Activated naive CD4-positive, alpha-beta T cell treated with anti-CD3 and anti-CD28 coated beads for 36 hours (primary cell): ENCODE measurements around the gene PDZD7. TPM values are rescaled to one million over a fixed set of nuclear protein-coding genes. Genes with fewer than 3 reads are reported as not detected.

Source experiments
- CTCF ChIA-PET: fragments of 350-600 bp; sonication (Branson Sonifier 250); formaldehyde crosslinking; loops from one replicate; lab custom pipeline; 2021; ENCODE audit warnings: antibody characterized with exemption; lab: Charles Lee
- DNase-seq: peaks from one replicate; pipeline ENCODE4 v3.0.0-alpha.2; 2020
- H3K27ac Mint-ChIP-seq: one replicate; pipeline ENCODE4 v1.8.0; 2021; ENCODE audit warnings: mild to moderate bottlenecking, mixed read lengths
- H3K27me3 Mint-ChIP-seq: one replicate; pipeline ENCODE4 v1.8.0; 2021; ENCODE audit warnings: low read depth, mixed read lengths
- H3K36me3 Mint-ChIP-seq: one replicate; pipeline ENCODE4 v1.8.0; 2021; ENCODE audit warnings: low read depth, mixed read lengths
- H3K4me1 Mint-ChIP-seq: one replicate; pipeline ENCODE4 v1.8.0; 2021; ENCODE audit warnings: low read depth, mixed read lengths
- H3K4me3 Mint-ChIP-seq: one replicate; pipeline ENCODE4 v1.8.0; 2021; ENCODE audit warnings: mild to moderate bottlenecking, moderate library complexity, mixed read lengths
- H3K9me3 Mint-ChIP-seq: one replicate; pipeline ENCODE4 v1.8.0; 2021; ENCODE audit warnings: mixed read lengths
- intact Hi-C: fragments of 100-400 bp; cut with micrococcal nuclease; formaldehyde crosslinking; loops from one replicate; pipeline ENCODE4 v1.15.1; 2023
- total RNA-seq, 2 experiments: library from RNA; stranded (reverse); gene quantifications; one replicate each; pipeline ENCODE4 v1.2.3, GENCODE V29; 2021

Gene PDZD7
- total RNA-seq, 2 experiments from 2014 or later = 0.37 to 0.62 TPM

DNA sequence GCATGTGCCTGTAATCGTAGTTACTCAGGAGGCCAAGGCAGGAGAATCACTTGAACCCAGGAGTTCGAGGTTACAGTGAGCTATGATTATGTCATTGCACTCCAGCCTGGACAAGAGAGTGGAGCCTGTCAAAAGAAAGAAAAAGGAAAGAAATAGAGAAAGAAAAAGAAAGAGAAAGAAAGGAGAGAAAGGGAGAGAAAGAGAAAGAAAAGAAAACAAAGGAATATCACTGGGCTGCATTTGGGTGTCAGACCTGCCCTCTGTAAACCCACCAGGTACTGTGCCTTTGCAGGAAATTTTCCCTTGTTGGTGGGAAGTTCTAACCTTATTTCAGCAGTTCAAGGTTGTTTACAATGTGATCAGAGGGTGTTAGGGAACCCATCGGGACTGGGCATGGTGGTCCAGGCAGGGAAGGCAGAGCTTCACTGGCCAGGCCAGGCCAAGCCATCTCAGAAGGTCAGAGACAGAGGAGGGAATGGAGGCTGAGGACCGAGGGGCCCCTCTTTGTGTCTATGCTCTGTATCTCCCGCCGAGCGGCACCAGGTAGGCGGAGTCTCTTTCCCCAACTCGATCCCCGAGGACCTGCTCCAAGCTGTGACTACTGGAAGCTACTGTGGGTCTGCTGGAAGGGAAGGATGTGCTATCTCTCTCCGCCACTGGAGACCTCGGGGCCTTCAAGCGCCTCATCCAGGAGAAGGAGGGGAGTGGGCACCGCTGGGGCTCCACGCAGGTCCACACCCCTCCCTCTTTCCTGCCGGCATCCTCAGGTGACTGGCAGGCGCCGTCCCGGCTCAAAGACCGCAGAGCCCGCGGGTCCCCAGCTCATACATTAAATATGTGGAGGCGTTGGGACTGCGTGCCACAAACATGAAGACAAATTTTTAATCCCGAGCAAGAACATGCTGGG, 15.7 kb upstream of the PDZD7 start:
- no peaks in the 10 kb centered on the region for H3K9me3 Mint-ChIP-seq
- peaks cover 48% of the 10 kb centered on the region for H3K27me3 Mint-ChIP-seq
- H3K4me3 Mint-ChIP-seq = no peak overlapping the region
- CTCF ChIA-PET = interaction anchor here (0.5 to 16.3 kb wide), 7 partner anchors 9 to 372 kb away, joined by 3 to 326 read pairs (median 4); partner anchors contain the start of gene KAZALD1
- DNase-seq = no peak
- H3K27ac Mint-ChIP-seq = no peak overlapping the region
- intact Hi-C loops = no loop called here
- peaks cover 25% of the 10 kb centered on the region for H3K4me1 Mint-ChIP-seq
- no peaks in the 10 kb centered on the region for H3K36me3 Mint-ChIP-seq

DNA sequence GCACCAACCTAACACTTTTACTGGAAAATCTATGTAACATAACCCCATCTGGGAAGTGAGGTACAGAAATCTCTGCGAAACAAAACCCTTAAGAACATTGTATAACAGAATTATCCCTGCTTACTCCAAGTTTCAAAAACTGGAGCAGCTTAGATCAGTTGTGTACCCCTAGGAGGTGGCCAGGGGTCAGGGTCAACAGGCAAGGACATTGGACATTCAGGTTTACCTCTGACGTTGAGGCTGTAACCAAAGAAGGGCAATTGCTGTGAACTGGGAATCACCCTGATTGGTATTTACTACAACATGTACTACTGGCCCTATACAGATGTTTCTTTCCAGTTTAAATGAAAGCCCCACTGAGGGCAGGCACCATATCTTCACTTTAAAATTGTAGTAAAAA, 13.2 kb upstream of the PDZD7 start:
- Mint-ChIP-seq H3K27me3 (peaks cover 30% of the 10 kb centered on the region), H3K27ac (no peak overlapping the region), H3K4me3 (no peak overlapping the region), H3K9me3 (no peaks in the 10 kb centered on the region), H3K4me1 (peaks cover 27% of the 10 kb centered on the region), H3K36me3 (no peaks in the 10 kb centered on the region)
- CTCF ChIA-PET = interaction anchor here (1.1 to 16.3 kb wide), 8 partner anchors 8 to 98 kb away, joined by 3 to 326 read pairs (median 27); partner anchors contain the start of genes KAZALD1, PDZD7 and SFXN3
- intact Hi-C loops = loop anchor here (5.0 kb wide), 1 partner anchor 173 kb away; no protein-coding TSS in a partner anchor
- DNase-seq = no peak

DNA sequence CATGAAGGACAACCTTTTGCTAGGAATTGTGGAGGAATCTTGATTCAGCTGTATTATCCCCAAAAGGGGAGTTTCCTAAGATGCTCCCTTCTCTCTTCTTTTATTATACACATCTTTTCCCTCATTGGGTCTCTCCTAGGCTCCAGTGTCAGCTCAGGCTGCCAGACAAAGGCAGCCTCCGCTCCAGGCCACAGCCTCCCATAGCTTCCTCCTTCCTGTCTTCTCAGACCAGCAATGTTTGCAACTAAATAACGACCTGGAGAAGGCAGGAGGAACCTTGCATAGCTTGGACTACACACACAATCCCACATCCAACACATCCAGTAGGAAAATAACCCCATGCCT, 12.4 kb upstream of the PDZD7 start:
- intact Hi-C loops = loop anchor here (5.0 kb wide), 1 partner anchor 174 kb away; no protein-coding TSS in a partner anchor
- no peak overlapping the region for H3K27ac Mint-ChIP-seq
- H3K36me3 Mint-ChIP-seq = peaks cover 2% of the 10 kb centered on the region
- H3K4me1 Mint-ChIP-seq = peaks cover 24% of the 10 kb centered on the region
- CTCF ChIA-PET = interaction anchor here (0.5 to 16.3 kb wide), 12 partner anchors 9 to 138 kb away, joined by 3 to 326 read pairs (median 13); partner anchors contain the start of genes KAZALD1, PDZD7 and SFXN3
- no peaks in the 10 kb centered on the region for H3K9me3 Mint-ChIP-seq
- peaks cover 22% of the 10 kb centered on the region for H3K27me3 Mint-ChIP-seq
- DNase-seq = no peak
- peak overlapping the region; percentile 91 for H3K4me3 Mint-ChIP-seq

DNA sequence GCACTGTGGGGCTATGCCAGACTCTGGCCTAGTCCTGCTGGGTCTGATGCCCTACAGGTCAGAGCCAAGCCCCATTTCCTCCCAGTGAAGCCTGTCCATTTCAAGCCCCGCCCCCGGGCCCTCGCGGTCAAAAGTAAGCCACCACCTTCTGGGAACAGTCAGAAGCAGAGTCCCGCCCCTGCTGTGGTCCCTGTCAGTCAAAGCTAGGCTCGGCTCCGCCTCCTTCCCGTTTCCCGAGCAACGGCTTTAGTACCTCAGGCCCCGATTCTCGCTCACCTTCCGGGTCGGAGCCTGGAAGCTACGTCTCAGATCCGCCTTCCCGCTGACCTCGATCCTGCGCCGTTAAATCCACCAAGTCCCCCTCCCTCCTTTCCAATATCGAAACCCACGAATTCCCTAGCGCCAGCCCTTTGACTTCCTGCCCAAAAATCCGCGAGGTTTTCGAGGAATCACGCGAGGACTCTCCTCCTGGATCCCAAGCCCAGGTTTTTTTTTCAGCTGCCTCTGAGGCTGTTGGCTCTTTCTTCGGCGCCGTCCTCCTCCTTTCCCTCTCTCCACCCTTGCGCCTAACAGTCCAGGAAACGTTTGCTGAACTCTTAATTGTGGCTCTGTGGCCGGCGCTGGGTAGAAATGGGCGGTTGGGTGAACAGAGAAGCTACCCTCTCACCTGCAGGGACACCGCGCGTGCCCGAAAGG, 11.9 kb upstream of the PDZD7 start:
- CTCF ChIA-PET = interaction anchor here (0.5 to 16.3 kb wide), 17 partner anchors 8 to 817 kb away, joined by 3 to 326 read pairs (median 6); partner anchors contain the start of genes KAZALD1, PDZD7 and SFXN3
- H3K4me1 Mint-ChIP-seq = peaks cover 22% of the 10 kb centered on the region

DNA sequence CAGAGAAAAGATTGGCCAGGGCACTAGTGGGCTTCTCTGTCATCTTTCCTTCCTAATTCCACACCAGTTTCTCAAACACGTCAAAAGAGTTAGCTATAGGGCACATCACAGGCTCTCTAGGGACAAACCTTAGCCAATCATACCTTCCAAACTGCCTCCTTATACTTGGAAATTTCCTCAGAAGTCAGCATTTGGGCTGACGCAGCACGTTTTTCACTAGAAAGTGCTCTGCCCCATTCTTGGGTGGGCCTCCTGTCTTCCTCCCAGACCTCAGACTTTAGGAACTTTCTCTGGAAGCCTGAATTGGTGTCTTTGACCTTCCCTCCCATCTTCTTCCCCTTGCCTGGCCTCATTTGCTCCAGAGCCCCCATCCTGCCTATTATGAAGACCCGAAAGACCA, 11.2 kb upstream of the PDZD7 start:
- Mint-ChIP-seq H3K27me3 (peaks cover 10% of the 10 kb centered on the region), H3K4me3 (peak overlapping the region; percentile 91), H3K4me1 (peaks cover 22% of the 10 kb centered on the region), H3K9me3 (no peaks in the 10 kb centered on the region), H3K36me3 (peaks cover 4% of the 10 kb centered on the region), H3K27ac (no peak overlapping the region)
- CTCF ChIA-PET = interaction anchor here (1.0 to 16.3 kb wide), 15 partner anchors 8 to 109 kb away, joined by 3 to 326 read pairs (median 9); partner anchors contain the start of genes KAZALD1, PDZD7 and SFXN3
- DNase-seq = no peak
- intact Hi-C loops = loop anchor here (1.0 to 5.0 kb wide), 4 partner anchors 10 to 175 kb away; no protein-coding TSS in a partner anchor

More for the DNA sequence above, 11.9 kb upstream of the PDZD7 start:
- intact Hi-C loops = loop anchor here (1.0 to 5.0 kb wide), 4 partner anchors 11 to 174 kb away; no protein-coding TSS in a partner anchor
- Mint-ChIP-seq H3K27me3 (peaks cover 17% of the 10 kb centered on the region), H3K36me3 (peaks cover 2% of the 10 kb centered on the region), H3K27ac (peak overlapping the region; percentile 74), H3K9me3 (no peaks in the 10 kb centered on the region), H3K4me3 (peak overlapping the region; percentile 91)
- peak; percentile 97 for DNase-seq

DNA sequence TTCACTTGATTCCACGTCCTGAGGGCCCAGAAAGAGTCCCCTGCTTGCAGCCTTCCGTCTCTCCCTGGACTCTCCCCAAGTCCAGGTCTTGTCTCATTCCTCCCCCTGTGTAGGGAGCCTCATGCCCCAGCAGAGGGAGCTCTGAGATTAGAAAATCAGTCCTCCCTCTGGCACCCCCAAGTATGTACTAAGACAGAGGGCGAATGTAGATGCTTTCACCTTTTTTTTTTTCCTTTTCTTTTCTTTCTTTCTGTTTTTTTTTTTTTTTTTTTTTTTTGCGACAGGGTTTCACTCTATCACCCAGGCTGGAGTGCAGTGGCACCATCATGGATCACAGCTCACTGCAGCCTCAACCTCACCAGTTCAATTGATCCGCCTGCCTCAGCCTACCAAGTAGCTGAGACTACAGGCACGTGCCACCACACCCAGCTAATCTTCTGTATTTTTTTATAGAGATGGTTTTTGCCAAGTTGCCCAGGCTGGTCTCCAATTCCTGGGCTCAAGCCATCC, 10.4 kb upstream of the PDZD7 start:
- no peak overlapping the region for H3K4me3 Mint-ChIP-seq
- peaks cover 2% of the 10 kb centered on the region for H3K27me3 Mint-ChIP-seq
- peaks cover 7% of the 10 kb centered on the region for H3K36me3 Mint-ChIP-seq
- CTCF ChIA-PET = interaction anchor here (0.6 to 16.3 kb wide), 19 partner anchors 10 to 1592 kb away, joined by 3 to 326 read pairs (median 4); partner anchors contain the start of genes KAZALD1, PDZD7 and SFXN3
- H3K4me1 Mint-ChIP-seq = peaks cover 22% of the 10 kb centered on the region
- intact Hi-C loops = loop anchor here (1.0 to 5.0 kb wide), 4 partner anchors 9 to 176 kb away; no protein-coding TSS in a partner anchor
- no peak overlapping the region for H3K27ac Mint-ChIP-seq
- peak; percentile 87 for DNase-seq
- H3K9me3 Mint-ChIP-seq = no peaks in the 10 kb centered on the region

DNA sequence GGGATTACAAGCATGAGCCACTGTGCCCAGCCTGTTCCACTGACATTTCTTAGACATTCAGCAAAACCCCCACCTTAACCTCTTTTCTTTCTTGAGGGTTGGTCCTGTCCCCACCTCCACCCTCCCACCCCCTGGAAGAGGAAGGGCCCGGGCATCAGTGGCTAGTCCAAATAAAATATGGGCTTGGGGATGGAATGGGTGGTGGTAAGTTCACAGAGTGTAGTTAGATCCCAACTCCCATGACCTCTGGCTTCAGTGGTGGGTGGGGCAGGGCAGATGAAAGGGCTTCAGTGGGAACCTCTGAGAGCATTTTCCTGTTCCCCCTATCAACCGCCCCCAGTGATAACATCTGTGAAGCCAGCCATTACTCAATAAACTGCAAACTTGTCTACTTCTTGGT, 9.9 kb upstream of the PDZD7 start:
- H3K9me3 Mint-ChIP-seq = no peaks in the 10 kb centered on the region
- H3K36me3 Mint-ChIP-seq = peaks cover 7% of the 10 kb centered on the region
- peaks cover 22% of the 10 kb centered on the region for H3K4me1 Mint-ChIP-seq
- intact Hi-C loops = loop anchor here (1.0 to 5.0 kb wide), 4 partner anchors 9 to 176 kb away; no protein-coding TSS in a partner anchor
- no peak overlapping the region for H3K4me3 Mint-ChIP-seq
- no peak for DNase-seq
- H3K27ac Mint-ChIP-seq = no peak overlapping the region
- CTCF ChIA-PET = interaction anchor here (0.6 to 16.3 kb wide), 15 partner anchors 9 to 487 kb away, joined by 3 to 326 read pairs (median 4); partner anchors contain the start of genes KAZALD1, PDZD7 and SFXN3
- H3K27me3 Mint-ChIP-seq = no peaks in the 10 kb centered on the region

DNA sequence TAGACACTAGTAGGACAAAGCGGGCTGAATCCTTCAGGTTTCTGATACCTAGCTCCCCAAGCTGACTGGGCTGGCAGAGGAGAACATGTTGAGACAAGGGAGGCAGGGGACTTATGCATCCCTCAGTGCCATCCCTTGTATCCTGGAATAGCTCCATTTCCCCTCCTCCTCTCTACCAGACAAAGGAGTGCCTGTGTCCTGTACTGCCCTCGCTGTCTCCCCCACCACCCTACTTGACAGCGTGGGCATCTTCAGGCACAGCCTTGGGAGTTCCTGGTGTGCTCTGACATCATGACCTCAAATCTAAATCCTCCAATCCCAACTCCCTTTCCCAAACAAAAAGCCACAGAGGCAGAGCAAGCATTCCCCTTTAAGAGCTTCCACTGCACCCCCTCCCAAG, 9.1 kb upstream of the PDZD7 start:
- H3K9me3 Mint-ChIP-seq = no peaks in the 10 kb centered on the region

DNA sequence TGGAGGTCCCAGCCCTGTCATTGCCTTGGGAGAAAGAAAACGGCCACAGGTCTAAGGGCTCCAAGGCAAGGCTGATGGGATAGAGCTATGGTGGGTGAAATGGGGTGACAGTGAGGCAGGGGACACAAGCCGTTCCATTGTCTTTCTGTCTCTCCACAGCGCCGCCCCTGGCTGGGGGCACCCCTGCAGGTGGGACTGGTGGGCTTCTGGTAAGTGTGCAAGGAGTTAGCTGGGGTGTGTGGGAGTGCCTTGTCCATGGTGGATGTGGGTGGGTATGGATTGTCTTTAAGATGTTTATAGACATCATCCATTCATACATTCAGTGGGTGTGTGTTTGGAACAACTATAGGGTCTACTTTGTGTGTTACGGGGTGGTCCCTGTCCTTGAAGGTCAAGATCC, 7.6 kb upstream of the PDZD7 start:
- intact Hi-C loops = no loop called here
- H3K36me3 Mint-ChIP-seq = peaks cover 7% of the 10 kb centered on the region
- no peaks in the 10 kb centered on the region for H3K9me3 Mint-ChIP-seq
- no peak for DNase-seq
- no peaks in the 10 kb centered on the region for H3K27me3 Mint-ChIP-seq
- CTCF ChIA-PET = interaction anchor here (6.4 to 16.3 kb wide), 2 partner anchors 13 to 25 kb away, joined by 63 to 326 read pairs; partner anchors contain the start of gene KAZALD1
- H3K4me1 Mint-ChIP-seq = peaks cover 20% of the 10 kb centered on the region
- H3K27ac Mint-ChIP-seq = no peak overlapping the region
- H3K4me3 Mint-ChIP-seq = no peak overlapping the region

More for the DNA sequence above, 9.1 kb upstream of the PDZD7 start:
- no peak overlapping the region for H3K27ac Mint-ChIP-seq
- no peak for DNase-seq
- H3K27me3 Mint-ChIP-seq = no peaks in the 10 kb centered on the region
- peaks cover 22% of the 10 kb centered on the region for H3K4me1 Mint-ChIP-seq
- intact Hi-C loops = loop anchor here (5.0 kb wide), 1 partner anchor 177 kb away; no protein-coding TSS in a partner anchor
- no peak overlapping the region for H3K4me3 Mint-ChIP-seq
- CTCF ChIA-PET = interaction anchor here (0.5 to 16.3 kb wide), 12 partner anchors 9 to 875 kb away, joined by 3 to 326 read pairs (median 4); partner anchors contain the start of genes KAZALD1, PDZD7 and SFXN3
- peaks cover 7% of the 10 kb centered on the region for H3K36me3 Mint-ChIP-seq

DNA sequence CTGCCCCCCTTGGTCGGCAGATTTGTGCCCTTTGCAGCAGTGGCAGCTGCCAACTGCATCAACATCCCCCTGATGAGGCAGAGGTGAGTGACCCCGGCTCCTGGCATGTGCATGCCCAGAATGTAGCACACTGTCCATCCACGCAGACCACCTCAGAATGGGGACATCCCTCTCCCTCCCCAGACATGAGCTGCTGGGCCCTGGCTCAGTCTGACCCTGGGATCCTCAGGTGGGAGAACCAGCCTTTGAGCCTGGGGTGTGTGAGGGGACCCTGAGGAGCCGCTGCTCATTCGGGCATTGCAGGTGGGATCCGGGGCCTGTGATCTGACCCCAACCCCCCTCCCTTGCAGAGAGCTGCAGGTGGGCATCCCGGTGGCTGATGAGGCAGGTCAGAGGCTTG, 5.8 kb upstream of the PDZD7 start:
- CTCF ChIA-PET = interaction anchor here (0.7 to 2.9 kb wide), 4 partner anchors 13 to 24 kb away, joined by 3 to 13 read pairs (median 5); no protein-coding TSS in a partner anchor
- intact Hi-C loops = no loop called here
- Mint-ChIP-seq H3K4me3 (no peak overlapping the region), H3K9me3 (no peaks in the 10 kb centered on the region), H3K27me3 (no peaks in the 10 kb centered on the region), H3K4me1 (peaks cover 18% of the 10 kb centered on the region), H3K36me3 (peaks cover 7% of the 10 kb centered on the region), H3K27ac (no peak overlapping the region)
- DNase-seq = no peak
